Astrocyte (in vitro differentiated cells and primary cell): Measurements from ENCODE around the gene DSE.

ENCODE experiments used
- CTCF ChIP-seq: IDR thresholded peaks from 2 replicates; pipeline ENCODE4 v1.5.1; 2011; ENCODE audit warnings: low read depth, mild to moderate bottlenecking, inconsistent platforms, low read length, moderate library complexity; ENCODE audit not compliant: insufficient read depth
- EZH2 ChIP-seq: IDR thresholded peaks from 2 replicates; pipeline ENCODE4 v1.6.1; 2012; ENCODE audit warnings: mild to moderate bottlenecking, low read length, inconsistent platforms; ENCODE audit not compliant: insufficient read depth

GRCh38 chr6:116373300-116373699 lies 2.6 kb downstream of the DSE start:
- TF ChIP-seq CTCF (no peak), EZH2 (no peak)
